Measurements from ENCODE around the gene TMEM240.
"Not testable (repeated sequence)": the region's sequence is repeated elsewhere in the genome, so short reads cannot be mapped to it uniquely, and the experiment has no call there.

DNA sequence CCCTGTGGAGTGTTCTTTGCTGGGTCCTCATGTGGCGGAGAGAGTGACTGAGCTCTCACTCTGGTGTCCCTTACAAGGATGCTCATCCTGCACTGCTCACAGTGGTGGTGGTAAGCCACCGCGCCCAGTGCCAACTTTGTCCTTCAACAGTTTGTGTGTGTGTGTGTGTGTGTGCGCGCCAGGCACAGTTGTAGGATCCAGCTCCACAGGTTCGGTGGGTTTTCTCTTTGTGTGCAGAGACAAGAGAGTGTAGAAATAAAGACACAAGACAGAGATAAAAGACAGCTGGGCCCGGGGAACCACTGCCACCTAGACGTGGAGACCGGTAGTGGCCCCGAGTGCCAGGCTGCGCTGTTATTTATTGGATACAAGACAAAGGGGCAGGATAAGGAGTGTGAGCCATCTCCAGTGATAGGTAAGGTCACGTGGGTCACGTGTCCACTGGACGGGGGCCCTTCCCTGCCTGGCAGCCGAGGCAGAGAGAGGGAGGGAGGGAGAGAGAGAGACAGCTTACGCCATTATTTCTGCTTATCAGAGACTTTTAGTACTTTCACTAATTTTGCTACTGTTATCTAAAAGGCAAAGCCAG lies 35.6 kb downstream of the TMEM240 start:
- not testable (repeated sequence) for TF ChIP-seq POLR2A (IDR thresholded peaks at IDR 0.05)
- TF ChIP-seq, protein P1, sequence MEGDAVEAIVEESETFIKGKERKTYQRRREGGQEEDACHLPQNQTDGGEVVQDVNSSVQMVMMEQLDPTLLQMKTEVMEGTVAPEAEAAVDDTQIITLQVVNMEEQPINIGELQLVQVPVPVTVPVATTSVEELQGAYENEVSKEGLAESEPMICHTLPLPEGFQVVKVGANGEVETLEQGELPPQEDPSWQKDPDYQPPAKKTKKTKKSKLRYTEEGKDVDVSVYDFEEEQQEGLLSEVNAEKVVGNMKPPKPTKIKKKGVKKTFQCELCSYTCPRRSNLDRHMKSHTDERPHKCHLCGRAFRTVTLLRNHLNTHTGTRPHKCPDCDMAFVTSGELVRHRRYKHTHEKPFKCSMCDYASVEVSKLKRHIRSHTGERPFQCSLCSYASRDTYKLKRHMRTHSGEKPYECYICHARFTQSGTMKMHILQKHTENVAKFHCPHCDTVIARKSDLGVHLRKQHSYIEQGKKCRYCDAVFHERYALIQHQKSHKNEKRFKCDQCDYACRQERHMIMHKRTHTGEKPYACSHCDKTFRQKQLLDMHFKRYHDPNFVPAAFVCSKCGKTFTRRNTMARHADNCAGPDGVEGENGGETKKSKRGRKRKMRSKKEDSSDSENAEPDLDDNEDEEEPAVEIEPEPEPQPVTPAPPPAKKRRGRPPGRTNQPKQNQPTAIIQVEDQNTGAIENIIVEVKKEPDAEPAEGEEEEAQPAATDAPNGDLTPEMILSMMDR (IDR thresholded peaks at IDR 0.05) = peak; percentile 55 to 77 (median 60)
